Stomach smooth muscle (tissue), 2 donors: ENCODE results near the gene TTC9.

Experiments used
- H3K27ac ChIP-seq: one replicate; pipeline ENCODE4 v1.7.0; 2013; ENCODE audit warnings: mild to moderate bottlenecking, low read length, inconsistent platforms
- H3K27me3 ChIP-seq, 2 donors: one replicate each; pipeline ENCODE4 v1.7.0; 2013; ENCODE audit warnings: low read length in 2 of 2; ENCODE audit not compliant: insufficient read depth in 2 of 2, control insufficient read depth in 1 of 2
- H3K36me3 ChIP-seq, 2 donors: one replicate each; pipeline ENCODE4 v1.7.0; 2013; ENCODE audit warnings: low read length in 2 of 2; ENCODE audit not compliant: control insufficient read depth in 2 of 2, insufficient read depth in 2 of 2
- H3K4me1 ChIP-seq: one replicate; pipeline ENCODE4 v1.7.0; 2013; ENCODE audit warnings: low read length; ENCODE audit not compliant: control insufficient read depth, insufficient read depth
- H3K4me3 ChIP-seq, 2 donors: one replicate each; pipeline ENCODE4 v1.7.0; 2013; ENCODE audit warnings: low read length in 2 of 2
- H3K9ac ChIP-seq, 2 donors: one replicate each; pipeline ENCODE4 v1.7.0; 2013; ENCODE audit warnings: low read length in 2 of 2, mild to moderate bottlenecking in 1 of 2
- H3K9me3 ChIP-seq, 2 donors: one replicate each; pipeline ENCODE4 v1.7.0; 2013; ENCODE audit warnings: low read length in 2 of 2; ENCODE audit not compliant: control insufficient read depth in 2 of 2
- donor health status: healthy.
- donor health status: Pancreatic carcinoma.

TTC9 gene

GRCh38 chr14:70704960-70705359, 63.2 kb downstream of the TTC9 start:
- peaks cover 5% of the 10 kb centered on the region in 2 donors for H3K27me3 ChIP-seq
- H3K9me3 ChIP-seq = no peaks in the 10 kb centered on the region
- no peaks in the 10 kb centered on the region for H3K4me1 ChIP-seq

GRCh38 chr14:70706177-70706576, 64.5 kb downstream of the TTC9 start:
- peaks cover 5% of the 10 kb centered on the region in 2 donors for H3K27me3 ChIP-seq
- no peak overlapping the region for H3K9ac ChIP-seq
- no peaks in the 10 kb centered on the region for H3K9me3 ChIP-seq
- H3K4me1 ChIP-seq = no peaks in the 10 kb centered on the region
- no peak overlapping the region for H3K4me3 ChIP-seq
- H3K27ac ChIP-seq = no peak overlapping the region
- no peaks in the 10 kb centered on the region for H3K36me3 ChIP-seq

More at GRCh38 chr14:70704960-70705359, 63.2 kb downstream of the TTC9 start:
- Histone ChIP-seq H3K4me3 (no peak overlapping the region), H3K27ac (no peak overlapping the region), H3K9ac (no peak overlapping the region), H3K36me3 (no peaks in the 10 kb centered on the region)

- H3K4me3 ChIP-seq = no peak overlapping the region
- H3K4me1 ChIP-seq = no peaks in the 10 kb centered on the region
- H3K9me3 ChIP-seq = no peaks in the 10 kb centered on the region
- no peak overlapping the region for H3K27ac ChIP-seq
- no peaks in the 10 kb centered on the region for H3K36me3 ChIP-seq
- H3K9ac ChIP-seq = no peak overlapping the region
- peaks cover 5% of the 10 kb centered on the region in 2 donors for H3K27me3 ChIP-seq
Measured at GRCh38 chr14:70707138-70708038, 65.7 kb downstream of the TTC9 start.

- no peaks in the 10 kb centered on the region for H3K36me3 ChIP-seq
- no peaks in the 10 kb centered on the region for H3K4me1 ChIP-seq
- H3K9ac ChIP-seq = no peak overlapping the region
- H3K27ac ChIP-seq = no peak overlapping the region
- H3K9me3 ChIP-seq = no peaks in the 10 kb centered on the region
- H3K27me3 ChIP-seq = peaks cover 5% of the 10 kb centered on the region in 2 donors
- no peak overlapping the region for H3K4me3 ChIP-seq
Measured at GRCh38 chr14:70708717-70709570, 67.2 kb downstream of the TTC9 start.

DNA sequence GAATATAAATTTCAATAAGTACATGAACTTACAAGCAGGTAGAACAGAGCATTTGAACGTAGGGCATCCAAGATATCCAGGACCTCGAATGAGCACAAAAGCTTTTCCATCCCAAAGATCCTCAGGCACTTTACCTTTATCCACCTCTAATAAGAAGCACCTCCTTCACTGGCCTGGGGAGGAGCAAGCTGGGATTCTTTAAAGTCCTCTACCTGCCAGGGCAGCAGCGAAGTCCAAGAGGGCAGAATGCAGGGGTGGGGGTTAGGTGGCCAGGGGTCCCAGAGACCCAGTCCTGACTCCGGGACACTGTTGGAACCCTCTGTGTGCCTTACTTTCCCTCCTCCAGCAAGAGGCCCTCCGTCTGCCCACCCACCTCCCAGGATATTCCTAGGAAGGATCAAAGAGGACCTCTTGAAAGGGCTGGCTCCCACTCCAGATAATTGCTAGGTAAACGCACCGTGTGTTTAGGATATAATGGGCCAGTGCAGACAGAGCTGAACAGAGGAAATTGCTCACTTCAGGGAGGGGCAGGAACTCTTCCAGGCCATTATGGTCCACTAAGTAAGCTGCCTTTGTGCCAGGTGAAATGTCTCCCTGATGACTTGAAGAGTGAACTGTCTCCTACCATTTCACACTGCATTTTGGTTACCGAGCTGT, 68.1 kb downstream of the TTC9 start:
- H3K9ac ChIP-seq = no peak overlapping the region
- H3K36me3 ChIP-seq = no peaks in the 10 kb centered on the region
- peaks cover 5% of the 10 kb centered on the region in 2 donors for H3K27me3 ChIP-seq
- H3K4me1 ChIP-seq = no peaks in the 10 kb centered on the region
- H3K4me3 ChIP-seq = no peak overlapping the region
- H3K27ac ChIP-seq = no peak overlapping the region
- no peaks in the 10 kb centered on the region for H3K9me3 ChIP-seq

DNA sequence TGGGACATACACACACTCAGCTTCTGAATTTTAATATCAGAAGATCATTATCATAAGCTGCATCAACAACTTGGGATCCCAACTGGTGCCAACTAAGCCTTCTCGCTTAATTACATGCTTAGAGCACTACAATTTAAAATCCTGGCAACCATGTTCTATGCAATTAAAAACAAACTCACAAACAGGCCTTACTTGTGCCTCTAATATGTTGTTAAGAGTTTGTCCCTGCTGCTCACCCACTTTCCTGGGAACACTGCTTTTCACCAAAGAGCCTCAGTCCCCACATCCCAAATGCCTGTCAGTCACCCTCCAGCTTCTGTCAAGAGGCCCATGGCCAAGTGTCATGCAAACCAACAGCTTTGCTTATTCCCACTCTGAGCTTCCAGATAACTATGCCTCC, 69.7 kb downstream of the TTC9 start:
- H3K36me3 ChIP-seq = no peaks in the 10 kb centered on the region
- H3K9ac ChIP-seq = no peak overlapping the region
- no peak overlapping the region for H3K4me3 ChIP-seq
- peaks cover 4 to 5% of the 10 kb centered on the region in 2 donors for H3K27me3 ChIP-seq
- no peaks in the 10 kb centered on the region for H3K4me1 ChIP-seq
- no peak overlapping the region for H3K27ac ChIP-seq
- H3K9me3 ChIP-seq = no peaks in the 10 kb centered on the region

DNA sequence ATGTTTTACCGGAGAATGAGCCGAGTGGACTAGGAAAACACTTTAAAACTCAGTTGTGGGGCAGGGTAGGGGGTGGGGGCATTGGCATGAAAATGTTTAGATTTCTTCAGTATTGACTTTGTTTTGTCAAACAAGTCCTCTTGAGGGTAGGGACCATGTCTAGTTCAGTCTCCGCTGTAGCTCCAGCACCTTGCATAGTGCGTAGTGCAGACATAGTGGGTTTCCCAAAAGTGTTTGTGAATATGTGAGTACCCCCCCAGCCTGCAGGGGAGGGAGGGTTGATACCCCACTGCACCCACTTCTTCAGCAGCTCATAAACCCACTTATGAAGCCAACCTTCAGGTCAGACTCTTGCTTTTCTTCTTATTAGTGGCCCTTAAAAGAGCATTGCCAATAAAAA, 71.4 kb downstream of the TTC9 start:
- Histone ChIP-seq H3K9me3 (no peaks in the 10 kb centered on the region), H3K27ac (no peak overlapping the region), H3K4me1 (no peaks in the 10 kb centered on the region), H3K9ac (no peak overlapping the region), H3K27me3 (peaks cover 4 to 5% of the 10 kb centered on the region in 2 donors), H3K36me3 (no peaks in the 10 kb centered on the region), H3K4me3 (no peak overlapping the region)

DNA sequence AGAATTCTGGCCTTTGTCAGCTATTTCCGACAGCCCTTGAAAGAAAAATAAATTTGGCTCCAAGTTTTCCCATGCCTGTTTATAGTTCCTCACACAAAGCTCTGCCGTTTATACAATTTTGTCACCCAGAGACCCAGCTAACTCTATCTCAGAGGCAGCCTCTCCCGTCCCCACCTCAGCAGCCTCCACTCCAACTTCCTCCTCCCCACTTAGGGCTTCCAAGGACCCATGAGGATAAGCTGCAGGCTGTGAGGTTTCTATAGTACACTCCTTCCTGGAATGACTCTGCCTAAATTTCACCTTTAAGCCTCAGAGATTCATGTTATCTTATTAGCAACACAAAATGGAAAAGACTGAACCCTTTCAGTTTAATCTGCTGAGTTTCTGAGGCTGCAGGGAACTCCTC, 71.8 kb downstream of the TTC9 start:
- Histone ChIP-seq H3K36me3 (no peaks in the 10 kb centered on the region), H3K27me3 (peaks cover 4 to 5% of the 10 kb centered on the region in 2 donors), H3K4me3 (no peak overlapping the region), H3K27ac (no peak overlapping the region), H3K9me3 (no peaks in the 10 kb centered on the region), H3K9ac (no peak overlapping the region), H3K4me1 (no peaks in the 10 kb centered on the region)

GRCh38 chr14:70714055-70714550, 72.4 kb downstream of the TTC9 start:
- H3K9me3 ChIP-seq = no peaks in the 10 kb centered on the region
- peaks cover 4% of the 10 kb centered on the region in 2 donors for H3K27me3 ChIP-seq
- H3K4me3 ChIP-seq = no peak overlapping the region
- no peak overlapping the region for H3K9ac ChIP-seq
- no peaks in the 10 kb centered on the region for H3K4me1 ChIP-seq
- no peaks in the 10 kb centered on the region for H3K36me3 ChIP-seq
- no peak overlapping the region for H3K27ac ChIP-seq

DNA sequence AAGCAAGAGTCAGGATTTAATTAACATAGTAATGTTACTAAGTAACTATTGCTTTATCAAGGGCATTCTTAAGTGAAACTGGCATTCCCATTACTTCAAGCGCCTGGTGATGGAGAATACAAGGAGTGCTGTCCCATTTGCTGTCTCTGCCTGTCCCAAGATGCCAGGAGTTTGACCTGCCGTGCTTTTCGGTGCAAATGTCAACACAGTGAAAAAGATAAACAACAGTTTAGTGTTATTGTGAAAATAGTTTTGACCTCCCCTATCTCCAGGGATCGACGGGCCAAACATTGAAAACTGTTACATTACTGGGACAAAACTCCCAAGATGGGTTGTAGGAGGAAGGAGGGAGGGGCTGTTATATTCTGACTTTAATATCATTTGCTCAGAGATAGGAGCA, 74.8 kb downstream of the TTC9 start:
- Histone ChIP-seq H3K9me3 (no peaks in the 10 kb centered on the region), H3K27me3 (peaks cover 2 to 4% of the 10 kb centered on the region in 2 donors), H3K4me3 (no peak overlapping the region), H3K9ac (no peak overlapping the region), H3K4me1 (no peaks in the 10 kb centered on the region), H3K27ac (no peak overlapping the region), H3K36me3 (no peaks in the 10 kb centered on the region)
